Nucleus accumbens (tissue), 56 donors: ENCODE results near the gene VASH2.
"Not testable (repeated sequence)": the region's sequence is repeated elsewhere in the genome, so short reads cannot be mapped to it uniquely, and the experiment has no call there.

Experiments used
- DNase-seq, 56 donors: peaks; one replicate each; lab custom pipeline; 2025; lab: John Stamatoyannopoulos, UW

The VASH2 gene

DNA sequence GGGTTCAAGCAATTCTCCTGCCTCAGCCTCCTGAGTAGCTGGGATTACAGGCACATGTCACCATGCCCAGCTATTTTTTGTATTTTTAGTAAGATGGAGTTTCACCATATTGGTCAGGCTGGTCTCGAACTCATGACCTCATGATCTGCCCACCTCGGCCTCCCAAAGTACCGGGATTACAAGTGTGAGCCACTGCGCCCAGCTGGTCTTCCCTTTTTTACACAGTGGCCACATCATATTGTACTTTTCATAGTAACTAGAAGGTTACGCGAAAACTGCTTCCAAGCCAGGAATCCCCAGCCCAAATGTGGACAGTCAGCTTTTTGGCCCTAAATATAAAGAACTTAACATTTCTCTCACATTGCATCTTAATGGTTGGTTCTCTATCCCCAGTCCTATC, 4.2 kb downstream of the VASH2 start:
- DNase-seq: no peak

DNA sequence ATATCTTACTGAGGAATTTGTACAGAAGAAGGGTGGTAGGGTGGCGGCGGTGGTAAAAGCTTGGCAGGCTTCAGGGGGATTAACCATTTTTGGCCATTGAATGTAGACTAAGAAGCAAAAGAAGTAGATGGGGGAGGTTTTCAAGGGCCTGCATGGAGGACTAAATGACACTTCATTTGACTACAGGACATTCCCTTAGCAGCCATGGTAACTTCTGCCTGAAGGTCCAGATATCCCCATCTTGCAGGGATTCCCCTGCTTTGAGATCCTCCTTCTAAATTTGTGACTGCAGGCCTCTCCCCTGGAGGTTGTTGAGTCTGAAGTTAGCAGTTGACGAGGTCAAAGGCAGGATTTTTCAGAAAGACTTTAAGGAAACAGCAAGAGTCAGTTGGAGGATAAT, 4.8 kb downstream of the VASH2 start:
- no peak for DNase-seq

DNA sequence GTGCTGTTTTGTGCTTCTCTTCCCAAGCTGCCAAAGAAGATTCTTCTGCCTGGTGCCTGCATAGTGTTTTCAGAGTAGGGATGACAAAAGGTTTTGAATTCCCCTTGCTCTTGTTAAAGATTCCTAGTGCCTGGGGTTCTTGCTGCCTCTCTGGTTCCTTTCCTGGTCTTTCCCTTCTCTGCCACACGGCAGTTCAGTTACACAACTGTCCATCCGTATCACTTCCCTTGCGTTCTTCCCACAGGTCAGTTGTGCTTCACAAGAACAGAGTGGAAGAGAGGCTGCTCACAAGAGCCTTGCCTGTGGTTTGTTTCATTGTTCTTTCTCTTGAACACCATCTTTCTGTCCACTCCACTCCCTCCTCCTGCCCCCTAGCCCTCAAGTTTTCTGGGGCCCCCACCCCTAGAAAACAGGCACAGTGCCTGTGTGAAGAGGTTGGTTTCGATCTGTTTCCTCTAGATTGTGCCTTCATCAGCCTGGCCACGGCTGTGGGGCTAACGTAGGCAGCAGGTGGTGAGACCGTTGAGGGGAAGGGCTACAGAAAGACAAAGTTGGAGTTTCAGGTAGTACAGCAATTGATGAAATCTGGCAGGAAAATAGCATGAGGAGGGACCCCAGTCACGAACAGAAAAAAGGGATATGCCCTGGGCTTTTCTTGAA, 5.8 kb downstream of the VASH2 start:
- DNase-seq: no peak

DNA sequence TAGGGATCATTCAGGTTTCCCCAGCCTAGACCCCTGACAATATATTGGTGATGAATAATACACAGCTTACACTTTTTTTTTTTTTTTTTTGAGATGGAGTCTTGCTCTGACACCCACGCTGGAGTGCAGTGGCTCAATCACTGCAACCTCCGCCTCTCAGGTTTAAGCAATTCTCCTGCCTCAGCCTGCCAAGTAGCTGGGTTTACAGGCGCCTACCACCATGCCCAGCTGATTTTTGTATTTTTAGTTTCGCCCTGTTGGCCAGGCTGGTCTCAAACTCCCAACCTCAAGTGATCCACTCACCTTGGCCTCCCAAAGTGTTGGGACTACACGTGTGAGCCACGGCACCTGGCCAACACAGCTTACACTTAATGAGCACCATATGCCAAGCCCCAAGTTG, 7.2 kb downstream of the VASH2 start:
- no peak for DNase-seq

DNA sequence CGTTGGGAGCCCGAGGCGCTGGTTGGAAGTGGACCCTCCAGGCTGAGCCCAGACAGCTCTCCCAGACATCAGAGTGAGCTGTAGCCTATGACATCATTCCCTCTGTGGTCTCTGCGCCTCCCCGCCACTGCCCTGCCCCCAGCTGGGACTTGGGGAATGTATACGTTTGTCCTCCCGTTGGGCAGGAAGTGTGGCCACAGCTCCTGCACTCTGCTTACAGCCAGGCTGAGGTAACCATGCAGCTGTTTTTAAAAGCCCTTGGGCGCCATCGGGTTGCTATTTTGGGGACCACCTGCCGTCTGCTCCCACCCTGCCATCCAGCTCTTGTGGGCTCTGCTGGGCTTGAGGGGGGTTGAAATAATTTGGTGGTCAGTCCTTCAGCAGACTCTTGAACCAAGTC, 7.8 kb downstream of the VASH2 start:
- no peak for DNase-seq

DNA sequence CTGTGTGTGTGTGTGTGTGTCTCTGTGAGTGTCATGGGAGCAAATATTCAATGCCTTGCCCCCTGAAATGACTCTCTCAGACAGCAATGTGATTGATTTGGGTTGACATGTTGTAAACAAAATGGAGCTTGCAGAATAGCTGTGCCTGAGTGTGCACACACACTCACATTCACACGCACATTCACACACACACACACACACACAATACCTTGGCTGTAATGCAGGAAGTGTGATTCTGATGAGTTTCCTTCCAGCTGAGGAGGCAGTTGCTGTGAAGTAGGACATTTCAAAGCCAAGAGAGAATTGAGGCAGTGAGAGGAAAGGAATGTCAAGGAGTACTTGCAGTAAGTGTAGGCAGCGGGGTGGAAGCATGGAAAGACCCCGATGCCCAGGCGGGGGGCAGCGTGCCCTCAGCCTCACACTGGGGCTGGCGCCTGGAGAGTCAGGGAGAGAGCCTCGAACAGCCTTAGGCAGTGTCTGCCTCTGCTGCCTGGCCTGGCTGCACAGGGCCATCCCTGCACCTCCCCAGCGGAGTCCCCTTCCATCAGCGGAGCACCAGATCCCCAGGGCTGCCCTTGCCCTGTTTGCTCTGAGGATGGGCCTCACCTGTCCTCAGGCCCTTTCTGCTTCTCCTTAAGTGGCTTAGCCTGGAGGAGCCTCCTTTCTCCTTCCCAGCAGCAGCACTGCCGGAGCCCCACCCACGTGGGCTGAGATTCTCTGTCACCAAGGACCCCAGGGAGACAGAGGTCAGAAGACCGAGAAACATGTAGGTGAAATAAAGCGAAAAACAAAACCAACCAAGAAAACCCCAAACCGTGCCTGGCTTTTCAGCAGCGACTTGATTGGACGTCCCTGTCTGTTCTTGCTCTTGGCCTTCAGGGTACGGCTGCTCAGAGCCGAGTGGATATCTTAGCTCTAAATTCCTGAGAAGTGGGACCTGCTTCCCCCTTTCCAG, 9.2 kb downstream of the VASH2 start:
- no peak for DNase-seq

DNA sequence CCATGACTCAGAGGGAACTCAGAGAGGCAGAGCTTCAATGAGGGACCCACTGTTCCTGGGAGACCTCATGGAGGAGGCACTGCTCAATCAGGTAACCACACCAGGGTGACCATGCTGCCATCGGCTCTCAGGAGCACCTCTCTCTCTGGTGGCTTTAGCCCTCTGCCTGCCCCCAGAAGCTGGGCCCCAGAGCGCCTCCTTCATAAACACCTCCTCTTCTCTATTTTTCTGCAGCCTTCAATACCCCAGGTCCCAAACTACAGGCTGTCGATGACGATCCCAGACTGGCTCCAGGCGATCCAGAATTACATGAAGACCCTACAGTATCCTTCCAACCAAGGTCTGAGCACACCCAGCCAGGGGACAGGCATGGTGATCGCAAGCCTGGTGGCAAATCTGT, 10.6 kb downstream of the VASH2 start:
- DNase-seq: no peak

DNA sequence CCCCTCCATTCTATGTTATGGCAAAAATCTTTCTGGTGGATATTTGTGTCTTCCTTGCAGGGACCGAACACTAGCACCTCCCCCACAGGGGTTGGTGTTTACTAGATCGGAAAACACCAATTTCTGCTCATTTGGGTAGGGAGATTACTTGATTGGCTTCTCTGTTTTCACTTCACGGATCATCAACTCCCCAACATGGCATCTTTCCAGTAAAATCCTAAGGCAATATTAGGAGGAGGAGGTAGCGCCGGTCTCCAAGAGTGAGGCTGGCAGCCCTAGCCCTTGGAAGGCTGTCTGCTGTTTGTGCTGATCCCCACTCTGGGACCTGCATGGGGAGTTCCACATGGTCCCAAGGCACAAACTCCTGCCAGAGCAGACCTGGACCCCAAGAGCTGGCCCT, 12.2 kb downstream of the VASH2 start:
- DNase-seq: no peak

DNA sequence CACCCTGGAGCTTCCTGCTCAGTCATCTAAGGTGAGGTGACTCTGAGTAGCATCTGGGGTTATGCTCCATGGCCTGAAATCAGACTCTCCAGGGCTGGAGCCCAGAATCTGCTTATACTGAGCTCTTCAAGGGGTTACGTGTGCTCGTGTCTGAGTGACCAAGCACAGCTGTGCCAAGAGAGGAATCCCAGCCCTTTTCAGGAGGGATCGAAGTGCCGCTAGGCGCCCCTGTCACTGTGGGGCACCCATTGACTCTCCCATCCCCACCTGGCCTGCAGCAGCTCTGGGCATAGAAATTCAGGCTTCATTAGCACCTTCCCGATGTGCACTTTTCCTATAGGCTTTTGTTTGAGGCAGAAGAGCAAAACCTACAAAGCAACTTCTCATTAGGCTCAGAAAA, 13.8 kb downstream of the VASH2 start:
- DNase-seq: no peak

DNA sequence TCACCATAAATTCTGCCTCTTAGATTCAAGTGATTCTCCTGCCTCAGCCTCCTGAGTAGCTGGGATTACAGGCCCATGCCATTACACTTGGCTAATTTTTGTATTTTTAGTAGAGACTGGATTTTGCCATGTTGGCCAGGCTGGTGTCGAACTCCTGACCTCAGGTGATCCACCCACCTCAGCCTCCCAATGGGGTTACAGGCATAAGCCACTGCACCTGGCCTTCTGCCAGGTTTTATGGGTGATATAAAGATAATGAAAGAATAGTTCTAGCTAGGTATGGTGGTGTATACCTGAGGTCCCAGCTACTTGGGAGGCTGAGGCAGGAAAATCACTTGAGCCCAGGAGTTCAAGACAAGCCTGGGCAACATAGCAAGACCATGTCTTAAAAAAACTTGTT, 14.7 kb downstream of the VASH2 start:
- DNase-seq: not testable (repeated sequence)

DNA sequence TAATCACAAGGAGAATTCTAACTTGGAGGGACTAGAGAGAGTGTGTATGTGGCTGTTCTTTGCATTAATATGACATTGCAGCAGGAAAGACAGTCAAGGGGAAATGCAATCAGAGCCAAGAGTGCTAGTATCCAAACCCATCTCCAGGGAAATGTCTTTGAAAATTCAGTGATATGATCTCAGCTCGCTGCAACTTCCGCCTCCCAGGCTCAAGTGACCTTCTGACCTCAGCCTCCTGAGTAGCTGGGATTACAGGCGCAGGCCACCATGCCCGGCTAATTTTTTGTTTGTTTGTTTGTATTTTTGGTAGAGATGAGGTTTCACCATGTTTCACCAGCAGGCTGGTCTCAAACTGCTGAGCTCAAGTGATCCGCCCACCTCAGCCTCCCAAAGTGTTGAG, 16.3 kb downstream of the VASH2 start:
- DNase-seq: no peak

DNA sequence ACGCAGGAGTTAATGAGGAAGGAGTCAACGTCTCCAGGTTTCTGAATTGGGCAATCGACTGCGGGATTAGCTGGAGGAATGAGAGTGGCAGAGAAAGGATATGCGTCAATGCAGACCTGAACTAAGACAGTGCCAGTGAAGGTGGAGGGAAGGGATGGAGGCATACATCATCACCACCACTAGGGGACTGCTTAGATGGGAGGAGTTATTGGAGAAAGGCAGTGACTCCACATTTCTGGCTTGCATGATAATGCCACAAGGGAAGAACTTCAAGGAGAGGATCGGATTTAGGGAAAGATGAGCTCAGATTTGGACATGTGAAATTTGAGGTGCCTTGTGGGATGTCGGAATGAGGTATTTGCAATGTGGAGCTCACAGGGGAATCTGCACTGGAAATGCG, 17.5 kb downstream of the VASH2 start:
- DNase-seq: no peak

DNA sequence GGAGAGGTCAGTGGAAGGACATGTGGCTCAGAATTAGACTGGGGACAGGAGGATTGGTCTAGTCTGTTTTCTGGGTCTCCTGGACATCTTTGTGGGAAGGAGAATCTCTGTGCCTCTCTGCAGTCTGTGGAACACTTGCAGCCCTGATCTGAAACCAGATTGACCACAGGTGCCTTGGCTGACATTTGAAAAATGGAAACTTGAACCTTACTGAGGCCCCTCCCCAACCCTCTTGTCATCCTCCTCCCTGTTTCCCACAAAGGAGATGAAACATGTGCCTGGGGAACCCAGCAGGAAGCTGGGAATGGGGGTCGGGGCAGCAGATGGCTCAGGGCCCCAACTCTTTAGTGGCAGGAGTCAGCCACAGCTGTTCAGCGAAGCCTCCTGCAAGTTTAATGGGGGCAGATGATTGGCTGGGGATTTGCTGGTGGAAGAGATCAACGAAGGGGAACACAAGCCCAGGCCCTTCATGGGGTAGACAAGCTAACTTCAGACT, 18.1 kb downstream of the VASH2 start:
- no peak for DNase-seq

DNA sequence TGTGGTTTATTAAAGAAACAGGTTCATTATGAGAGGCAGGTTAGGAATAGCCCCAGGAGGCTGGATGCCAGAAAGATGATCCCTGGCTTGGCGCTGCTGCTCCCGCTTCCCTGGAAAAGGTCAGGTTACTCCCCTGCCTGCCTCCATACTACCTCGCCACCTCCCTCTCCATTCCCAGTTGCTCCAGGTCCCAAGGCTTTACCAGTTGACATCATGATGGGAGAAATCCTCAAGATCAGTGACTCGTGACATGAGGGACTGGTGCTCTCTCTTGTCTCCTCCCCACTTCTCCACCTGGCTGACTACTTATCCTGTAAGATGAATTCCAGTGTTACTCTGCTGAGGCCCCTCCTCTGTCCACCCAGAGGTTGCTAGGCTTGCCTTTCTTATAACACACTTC, 19.7 kb downstream of the VASH2 start:
- DNase-seq: no peak

DNA sequence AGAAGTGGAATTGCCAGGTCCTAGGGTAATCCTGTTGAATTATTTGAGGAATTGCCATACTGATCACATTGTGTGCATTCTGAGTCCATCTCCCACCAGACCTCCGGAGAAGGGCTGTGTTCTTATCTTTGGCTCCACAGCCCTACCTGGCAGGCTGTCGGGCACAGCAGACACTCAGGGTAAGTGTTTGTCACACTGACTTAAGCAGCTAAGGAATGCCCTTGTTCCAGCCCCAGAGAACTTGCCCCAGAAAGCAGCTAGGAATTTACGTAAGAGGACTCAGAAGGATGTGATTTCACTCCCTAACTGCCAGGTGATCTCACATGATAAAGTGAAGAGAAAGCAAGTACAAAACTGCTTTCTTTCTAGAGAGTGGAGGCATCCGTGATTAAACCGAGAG, 21.0 kb downstream of the VASH2 start:
- no peak for DNase-seq

DNA sequence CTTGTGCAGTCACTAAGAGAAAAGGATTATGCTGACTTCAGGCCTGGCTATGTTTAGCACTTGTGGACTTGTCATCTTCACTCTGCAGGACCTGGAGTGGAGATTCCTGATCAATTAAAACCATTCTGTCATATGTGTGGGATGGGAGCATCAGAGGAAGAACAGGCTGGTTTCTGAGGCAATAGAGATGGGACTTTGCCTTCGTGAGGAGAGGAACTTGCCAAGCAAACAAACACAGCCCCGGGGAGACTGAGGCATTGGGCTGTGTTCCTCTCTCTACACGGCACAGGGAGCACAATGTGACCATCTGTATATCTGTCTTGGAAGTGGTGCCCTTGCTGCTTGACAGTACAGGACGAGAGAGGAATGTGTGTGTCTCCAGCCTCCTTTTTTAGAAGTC, 23.1 kb downstream of the VASH2 start:
- no peak for DNase-seq

DNA sequence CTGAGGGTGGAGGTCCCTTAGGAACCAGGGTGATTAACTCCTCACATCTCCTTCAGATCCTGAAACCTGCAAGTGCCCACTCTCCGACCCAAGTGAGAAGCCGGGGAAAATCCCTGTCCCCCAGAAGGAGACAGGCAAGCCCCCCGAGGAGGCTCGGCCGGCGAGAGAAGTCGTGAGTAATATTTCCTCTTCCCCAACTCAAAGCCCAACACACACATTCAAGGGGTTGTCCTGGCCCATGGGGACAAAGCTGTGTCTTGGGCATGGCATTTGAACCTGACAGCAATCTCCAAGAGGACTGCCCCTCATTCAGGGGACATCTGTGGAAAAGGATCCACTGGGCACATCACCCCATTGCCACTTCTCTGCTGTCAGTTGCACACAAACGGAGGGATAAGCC, 23.6 kb downstream of the VASH2 start:
- DNase-seq: no peak

DNA sequence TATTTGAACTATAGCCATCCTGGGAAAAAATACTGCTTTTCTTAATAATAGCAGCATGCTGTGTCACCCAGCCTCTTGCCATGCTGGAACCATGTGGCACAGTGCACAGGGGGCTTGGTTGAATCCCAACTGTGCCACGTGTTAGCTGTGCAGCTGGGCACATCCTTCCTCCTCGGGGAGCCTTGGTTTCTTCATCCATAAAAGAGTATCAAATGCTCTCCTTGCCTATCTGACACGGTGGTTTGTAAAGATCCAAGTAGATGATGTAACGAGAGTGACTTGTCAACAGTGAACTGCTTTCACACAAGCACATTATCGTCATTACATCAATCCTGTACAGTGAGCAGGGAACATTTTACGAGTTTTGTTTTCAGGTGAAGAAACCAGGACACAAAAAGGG, 24.4 kb downstream of the VASH2 start:
- no peak for DNase-seq

DNA sequence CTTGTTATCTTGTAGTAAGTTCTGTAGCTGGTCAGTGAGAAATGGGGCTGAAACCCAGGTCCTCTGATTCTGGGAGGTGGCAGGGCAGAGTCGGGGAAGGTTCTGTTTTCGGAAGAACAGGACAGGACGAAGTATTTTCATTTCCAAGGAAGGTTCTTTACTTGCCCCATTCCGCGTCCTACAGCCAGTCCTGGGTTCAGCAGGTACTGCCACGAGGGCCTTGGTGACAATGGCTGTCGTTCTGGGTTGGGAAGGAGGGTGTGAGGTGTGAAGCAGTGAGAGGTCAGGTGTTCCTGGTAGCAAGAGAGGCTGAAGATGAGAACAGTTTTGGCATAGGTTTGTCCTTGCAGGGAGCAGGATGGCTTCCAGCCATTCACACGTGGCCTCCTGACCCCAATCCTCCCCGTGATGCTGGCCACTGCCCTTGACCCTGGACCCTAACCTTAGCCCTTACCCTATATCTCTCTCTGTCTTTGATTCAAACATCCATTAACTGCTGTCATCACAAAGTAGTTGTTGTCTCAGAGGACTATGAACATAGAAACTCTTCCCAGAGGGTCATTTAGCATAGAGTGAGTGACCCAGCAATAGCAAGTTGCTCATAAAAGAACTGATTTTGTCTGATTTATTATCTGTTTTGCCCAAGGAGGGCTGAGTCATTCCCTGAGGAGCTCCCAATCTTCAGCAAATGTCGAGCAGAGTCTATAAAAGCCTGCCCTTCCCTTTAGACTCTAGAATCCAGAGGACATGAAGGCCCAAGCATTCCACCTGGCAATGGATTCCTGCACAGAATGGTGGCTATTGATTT, 25.0 kb downstream of the VASH2 start:
- DNase-seq: no peak

DNA sequence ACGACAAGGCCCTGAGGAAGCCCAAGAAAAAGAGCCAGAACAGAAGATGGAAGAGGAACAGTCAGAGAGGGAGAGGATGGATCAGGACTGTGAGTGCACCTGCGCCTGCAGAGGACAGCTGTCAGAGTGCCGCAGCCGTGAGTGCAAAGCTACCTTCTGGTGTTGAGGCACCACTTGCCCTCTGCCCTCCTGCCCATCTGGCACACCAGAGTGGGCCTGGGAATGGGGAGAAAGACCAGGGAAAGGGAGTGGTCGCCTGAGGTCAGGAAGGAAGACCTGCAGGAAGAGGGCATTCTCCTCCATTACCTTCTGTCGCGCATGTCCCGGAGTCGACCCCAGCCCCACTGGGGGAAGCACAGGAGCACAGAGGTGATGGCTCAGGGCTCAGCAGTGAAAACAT, 26.2 kb downstream of the VASH2 start:
- no peak for DNase-seq
